ENCODE results near the gene NID1.

DNA sequence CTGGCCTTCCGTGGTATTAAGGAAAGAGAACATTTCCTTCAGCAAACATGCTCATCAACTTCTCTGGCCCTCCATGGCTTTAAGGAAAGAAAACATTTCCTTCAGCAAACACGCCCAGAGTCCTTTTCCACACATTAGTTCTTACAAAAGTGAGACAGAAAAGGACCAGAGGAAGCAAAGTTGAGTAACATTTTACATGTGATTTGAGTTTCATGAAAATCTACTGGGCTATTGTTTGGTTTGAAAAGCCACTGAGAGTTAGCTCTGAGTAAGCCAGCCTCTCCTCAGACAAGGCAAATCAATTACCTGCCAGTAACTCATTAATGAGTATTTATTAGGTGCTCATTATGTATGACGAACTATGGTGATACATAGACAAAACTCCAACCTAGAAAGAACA is 78.0 kb downstream of the NID1 start:
- no peak for TF ChIP-seq CTCF (IDR thresholded peaks at IDR 0.05)
- TF ChIP-seq EZH2 (IDR thresholded peaks at IDR 0.05), result no peak
